Measurements from ENCODE around the gene PCIF1.

DNA sequence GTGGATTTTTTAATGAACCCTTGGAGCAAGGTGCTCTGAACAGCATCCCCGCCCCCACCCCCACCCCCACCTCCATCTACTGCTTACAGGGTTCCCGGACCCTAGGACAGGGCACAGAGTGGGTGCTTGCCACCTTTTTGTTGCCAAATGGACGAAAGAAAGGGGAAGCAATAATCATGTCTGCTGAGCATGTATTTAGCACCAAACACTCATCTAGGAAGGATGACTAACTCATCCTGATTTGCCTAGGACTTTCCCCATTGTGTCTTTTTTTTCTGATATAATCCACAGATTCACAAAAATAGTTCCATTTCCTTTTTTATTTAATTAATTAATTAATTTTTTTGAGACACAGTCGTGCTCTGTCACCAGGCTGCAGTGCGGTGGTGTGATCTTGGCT is 21.4 kb upstream of the PCIF1 start:
- TF ChIP-seq, protein P1, sequence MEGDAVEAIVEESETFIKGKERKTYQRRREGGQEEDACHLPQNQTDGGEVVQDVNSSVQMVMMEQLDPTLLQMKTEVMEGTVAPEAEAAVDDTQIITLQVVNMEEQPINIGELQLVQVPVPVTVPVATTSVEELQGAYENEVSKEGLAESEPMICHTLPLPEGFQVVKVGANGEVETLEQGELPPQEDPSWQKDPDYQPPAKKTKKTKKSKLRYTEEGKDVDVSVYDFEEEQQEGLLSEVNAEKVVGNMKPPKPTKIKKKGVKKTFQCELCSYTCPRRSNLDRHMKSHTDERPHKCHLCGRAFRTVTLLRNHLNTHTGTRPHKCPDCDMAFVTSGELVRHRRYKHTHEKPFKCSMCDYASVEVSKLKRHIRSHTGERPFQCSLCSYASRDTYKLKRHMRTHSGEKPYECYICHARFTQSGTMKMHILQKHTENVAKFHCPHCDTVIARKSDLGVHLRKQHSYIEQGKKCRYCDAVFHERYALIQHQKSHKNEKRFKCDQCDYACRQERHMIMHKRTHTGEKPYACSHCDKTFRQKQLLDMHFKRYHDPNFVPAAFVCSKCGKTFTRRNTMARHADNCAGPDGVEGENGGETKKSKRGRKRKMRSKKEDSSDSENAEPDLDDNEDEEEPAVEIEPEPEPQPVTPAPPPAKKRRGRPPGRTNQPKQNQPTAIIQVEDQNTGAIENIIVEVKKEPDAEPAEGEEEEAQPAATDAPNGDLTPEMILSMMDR (IDR thresholded peaks at IDR 0.05; ENCODE audit: poor library complexity), result no peak
- TF ChIP-seq EZH2phosphoT487 (IDR thresholded peaks at IDR 0.05; ENCODE audit: low read depth, severe bottlenecking, unreplicated experiment) (no peak), EZH2 (IDR thresholded peaks at IDR 0.05; ENCODE audit: borderline replicate concordance) (no peak)
